Measurements from ENCODE around the gene CLSTN2.

CLSTN2 gene

GRCh38 chr3:140251678-140252077 lies 316.7 kb downstream of the CLSTN2 start:
- H3K4me1 Mint-ChIP-seq (ENCODE audit: low read depth), result no peaks in the 10 kb centered on the region
- no peak overlapping the region for H3K4me3 Mint-ChIP-seq
- no peak overlapping the region for H3K27ac Mint-ChIP-seq
- no peaks in the 10 kb centered on the region for H3K36me3 Mint-ChIP-seq (ENCODE audit: low read depth)
- H3K27me3 Mint-ChIP-seq, result no peaks in the 10 kb centered on the region
- no peak for DNase-seq
- H3K9me3 Mint-ChIP-seq, result no peaks in the 10 kb centered on the region

- Mint-ChIP-seq H3K27ac (no peak overlapping the region), H3K4me1 (ENCODE audit: low read depth) (no peaks in the 10 kb centered on the region), H3K36me3 (ENCODE audit: low read depth) (no peaks in the 10 kb centered on the region), H3K4me3 (no peak overlapping the region), H3K9me3 (no peaks in the 10 kb centered on the region), H3K27me3 (no peaks in the 10 kb centered on the region)
- DNase-seq, result no peak
Measured at GRCh38 chr3:140252812-140253656, 318.0 kb downstream of the CLSTN2 start.

- H3K9me3 Mint-ChIP-seq, result no peaks in the 10 kb centered on the region
- no peak overlapping the region for H3K4me3 Mint-ChIP-seq
- no peaks in the 10 kb centered on the region for H3K4me1 Mint-ChIP-seq (ENCODE audit: low read depth)
- H3K27me3 Mint-ChIP-seq, result no peaks in the 10 kb centered on the region
- H3K36me3 Mint-ChIP-seq (ENCODE audit: low read depth), result no peaks in the 10 kb centered on the region
- no peak overlapping the region for H3K27ac Mint-ChIP-seq
- no peak for DNase-seq
Measured at GRCh38 chr3:140258222-140258724, 323.3 kb downstream of the CLSTN2 start.

GRCh38 chr3:140265302-140265701 lies 330.3 kb downstream of the CLSTN2 start:
- Mint-ChIP-seq H3K27me3 (no peaks in the 10 kb centered on the region), H3K4me3 (no peak overlapping the region), H3K9me3 (no peaks in the 10 kb centered on the region), H3K27ac (no peak overlapping the region), H3K4me1 (ENCODE audit: low read depth) (no peaks in the 10 kb centered on the region), H3K36me3 (ENCODE audit: low read depth) (no peaks in the 10 kb centered on the region)
- no peak for DNase-seq

GRCh38 chr3:140268103-140268502 lies 333.1 kb downstream of the CLSTN2 start:
- Mint-ChIP-seq H3K9me3 (no peaks in the 10 kb centered on the region), H3K27me3 (no peaks in the 10 kb centered on the region), H3K4me1 (ENCODE audit: low read depth) (no peaks in the 10 kb centered on the region), H3K27ac (no peak overlapping the region), H3K36me3 (ENCODE audit: low read depth) (no peaks in the 10 kb centered on the region), H3K4me3 (no peak overlapping the region)
- DNase-seq, result no peak

- no peaks in the 10 kb centered on the region for H3K4me1 Mint-ChIP-seq (ENCODE audit: low read depth)
- H3K27ac Mint-ChIP-seq, result no peak overlapping the region
- no peak for DNase-seq
- H3K27me3 Mint-ChIP-seq, result no peaks in the 10 kb centered on the region
- no peaks in the 10 kb centered on the region for H3K36me3 Mint-ChIP-seq (ENCODE audit: low read depth)
- no peak overlapping the region for H3K4me3 Mint-ChIP-seq
- H3K9me3 Mint-ChIP-seq, result no peaks in the 10 kb centered on the region
Measured at GRCh38 chr3:140268610-140269009, 333.6 kb downstream of the CLSTN2 start.

- Mint-ChIP-seq H3K4me3 (no peak overlapping the region), H3K36me3 (ENCODE audit: low read depth) (no peaks in the 10 kb centered on the region), H3K9me3 (no peaks in the 10 kb centered on the region)
Measured at GRCh38 chr3:140270329-140270728, 335.3 kb downstream of the CLSTN2 start.

GRCh38 chr3:140273542-140274195 lies 338.7 kb downstream of the CLSTN2 start:
- Mint-ChIP-seq H3K9me3 (no peaks in the 10 kb centered on the region), H3K27ac (no peak overlapping the region), H3K36me3 (ENCODE audit: low read depth) (no peaks in the 10 kb centered on the region), H3K4me1 (ENCODE audit: low read depth) (no peaks in the 10 kb centered on the region), H3K4me3 (no peak overlapping the region), H3K27me3 (no peaks in the 10 kb centered on the region)
- DNase-seq, result no peak

More at GRCh38 chr3:140270329-140270728, 335.3 kb downstream of the CLSTN2 start:
- no peaks in the 10 kb centered on the region for H3K27me3 Mint-ChIP-seq
- DNase-seq, result no peak
- H3K27ac Mint-ChIP-seq, result no peak overlapping the region
- no peaks in the 10 kb centered on the region for H3K4me1 Mint-ChIP-seq (ENCODE audit: low read depth)

GRCh38 chr3:140274429-140274828 lies 339.4 kb downstream of the CLSTN2 start:
- H3K27ac Mint-ChIP-seq, result no peak overlapping the region
- H3K4me3 Mint-ChIP-seq, result no peak overlapping the region
- H3K27me3 Mint-ChIP-seq, result no peaks in the 10 kb centered on the region
- no peaks in the 10 kb centered on the region for H3K9me3 Mint-ChIP-seq
- no peak for DNase-seq
- no peaks in the 10 kb centered on the region for H3K36me3 Mint-ChIP-seq (ENCODE audit: low read depth)
- H3K4me1 Mint-ChIP-seq (ENCODE audit: low read depth), result no peaks in the 10 kb centered on the region

- H3K9me3 Mint-ChIP-seq, result no peaks in the 10 kb centered on the region
- no peaks in the 10 kb centered on the region for H3K36me3 Mint-ChIP-seq (ENCODE audit: low read depth)
- no peak overlapping the region for H3K4me3 Mint-ChIP-seq
- no peaks in the 10 kb centered on the region for H3K4me1 Mint-ChIP-seq (ENCODE audit: low read depth)
- DNase-seq, result no peak
- H3K27ac Mint-ChIP-seq, result no peak overlapping the region
- H3K27me3 Mint-ChIP-seq, result peaks cover 3% of the 10 kb centered on the region
Measured at GRCh38 chr3:140276703-140277102, 341.7 kb downstream of the CLSTN2 start.

GRCh38 chr3:140277886-140278285 lies 342.9 kb downstream of the CLSTN2 start:
- no peak overlapping the region for H3K27ac Mint-ChIP-seq
- H3K36me3 Mint-ChIP-seq (ENCODE audit: low read depth), result no peaks in the 10 kb centered on the region
- H3K27me3 Mint-ChIP-seq, result peaks cover 3% of the 10 kb centered on the region
- DNase-seq, result no peak
- H3K4me1 Mint-ChIP-seq (ENCODE audit: low read depth), result no peaks in the 10 kb centered on the region
- no peaks in the 10 kb centered on the region for H3K9me3 Mint-ChIP-seq
- H3K4me3 Mint-ChIP-seq, result no peak overlapping the region

- Mint-ChIP-seq H3K9me3 (no peaks in the 10 kb centered on the region), H3K4me3 (no peak overlapping the region), H3K4me1 (ENCODE audit: low read depth) (no peaks in the 10 kb centered on the region), H3K27ac (no peak overlapping the region), H3K27me3 (peaks cover 6% of the 10 kb centered on the region), H3K36me3 (ENCODE audit: low read depth) (no peaks in the 10 kb centered on the region)
- DNase-seq, result no peak
Measured at GRCh38 chr3:140284372-140284771, 349.4 kb downstream of the CLSTN2 start.

- H3K27ac Mint-ChIP-seq, result no peak overlapping the region
- DNase-seq, result no peak
Measured at GRCh38 chr3:140285380-140285779, 350.4 kb downstream of the CLSTN2 start.

GRCh38 chr3:140288595-140288994 lies 353.6 kb downstream of the CLSTN2 start:
- Mint-ChIP-seq H3K4me1 (ENCODE audit: low read depth) (no peaks in the 10 kb centered on the region), H3K9me3 (no peaks in the 10 kb centered on the region), H3K4me3 (no peak overlapping the region), H3K36me3 (ENCODE audit: low read depth) (no peaks in the 10 kb centered on the region), H3K27ac (no peak overlapping the region), H3K27me3 (peaks cover 12% of the 10 kb centered on the region)
- no peak for DNase-seq

More at GRCh38 chr3:140285380-140285779, 350.4 kb downstream of the CLSTN2 start:
- Mint-ChIP-seq H3K36me3 (ENCODE audit: low read depth) (no peaks in the 10 kb centered on the region), H3K27me3 (peaks cover 6% of the 10 kb centered on the region), H3K4me3 (no peak overlapping the region), H3K9me3 (no peaks in the 10 kb centered on the region), H3K4me1 (ENCODE audit: low read depth) (no peaks in the 10 kb centered on the region)

GRCh38 chr3:140290105-140290504 lies 355.1 kb downstream of the CLSTN2 start:
- H3K27ac Mint-ChIP-seq, result no peak overlapping the region
- no peaks in the 10 kb centered on the region for H3K36me3 Mint-ChIP-seq (ENCODE audit: low read depth)
- no peaks in the 10 kb centered on the region for H3K9me3 Mint-ChIP-seq
- H3K27me3 Mint-ChIP-seq, result peaks cover 12% of the 10 kb centered on the region
- no peak overlapping the region for H3K4me3 Mint-ChIP-seq
- H3K4me1 Mint-ChIP-seq (ENCODE audit: low read depth), result no peaks in the 10 kb centered on the region
- no peak for DNase-seq

All from activated T-cell treated with anti-CD3 and anti-CD28 coated beads, Interleukin-2, amount 50 U/mL, for 24 hours (primary cell).